GM12892 (cell line): Measurements from ENCODE around the gene NFE2.
"Not testable (repeated sequence)": the region's sequence is repeated elsewhere in the genome, so short reads cannot be mapped to it uniquely, and the experiment has no call there.

Experiments used
- DNase-seq: peaks from one replicate; pipeline ENCODE4 v3.0.0; 2011; ENCODE audit not compliant: insufficient read length
- FAIRE-seq: peaks from 2 replicates; lab custom pipeline; 2011; peaks lifted over from hg19 to GRCh38; lab: Jason Lieb, UNC
- POLR2A ChIP-seq: IDR thresholded peaks from 2 replicates; pipeline ENCODE4 v1.6.1; 2011; ENCODE audit warnings: low read depth, low read length, control low read depth
- POLR2AphosphoS5 ChIP-seq: IDR thresholded peaks from 2 replicates; pipeline ENCODE4 v1.6.1; 2011; ENCODE audit warnings: low read depth, low read length, control low read depth
- TAF1 ChIP-seq: IDR thresholded peaks from 2 replicates; pipeline ENCODE4 v1.6.1; 2011; ENCODE audit warnings: low read depth, mild to moderate bottlenecking, control low read depth, low read length, borderline replicate concordance

Gene NFE2

GRCh38 chr12:54286042-54287030 is 14.5 kb downstream of the NFE2 start:
- FAIRE-seq (no peak), DNase-seq (no peak)
- TF ChIP-seq POLR2A, result peak; percentile 80
- TF ChIP-seq TAF1, result no peak
- TF ChIP-seq POLR2AphosphoS5, result peak; percentile 91

DNA sequence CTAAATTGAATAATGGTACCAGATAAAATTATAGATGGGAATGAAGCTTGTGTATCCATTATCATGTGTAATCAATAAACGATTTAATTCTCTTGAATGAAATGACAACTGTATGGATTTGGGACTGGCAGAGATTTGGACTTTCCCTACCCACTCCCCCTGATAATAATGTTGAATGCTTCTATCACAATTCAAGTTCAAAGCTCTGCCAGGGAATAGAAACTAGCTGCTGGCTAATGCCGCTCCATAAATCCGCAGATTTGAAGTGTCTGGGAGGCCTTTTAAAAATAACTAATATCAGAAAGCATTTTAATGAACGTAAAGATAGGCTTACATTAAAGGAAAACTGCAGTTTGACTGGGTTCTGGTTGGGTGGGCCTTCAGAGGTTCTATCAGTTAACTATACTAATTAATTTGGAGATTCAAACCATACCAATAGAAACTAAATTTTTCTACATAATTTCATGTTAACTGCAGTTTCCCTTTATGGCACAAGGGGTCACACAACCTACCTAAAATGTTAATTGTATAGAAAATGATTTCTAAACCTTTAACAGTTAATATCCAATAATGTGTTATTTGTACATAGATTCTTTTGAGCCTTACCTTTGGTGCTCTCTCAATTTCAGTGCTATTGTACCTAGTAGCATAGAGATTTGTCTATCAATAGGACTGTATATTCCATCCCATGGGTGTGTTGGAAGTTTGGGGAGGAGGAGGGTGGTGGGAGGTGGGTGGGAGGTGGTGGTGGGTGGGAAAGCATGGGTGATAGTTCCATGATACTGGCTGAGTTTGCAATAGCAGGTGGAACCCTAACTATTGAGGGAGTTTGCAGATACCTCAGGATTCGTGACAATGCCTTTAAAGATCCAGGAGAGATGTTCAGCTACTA is 15.4 kb downstream of the NFE2 start:
- DNase-seq (no peak), FAIRE-seq (no peak)
- TF ChIP-seq POLR2AphosphoS5 (no peak), TAF1 (no peak), POLR2A (no peak; the same call in 1 of the 2 replicates)

- not testable (repeated sequence) for FAIRE-seq, DNase-seq
Observed at GRCh38 chr12:54284070-54284780, 16.6 kb downstream of the NFE2 start.

DNA sequence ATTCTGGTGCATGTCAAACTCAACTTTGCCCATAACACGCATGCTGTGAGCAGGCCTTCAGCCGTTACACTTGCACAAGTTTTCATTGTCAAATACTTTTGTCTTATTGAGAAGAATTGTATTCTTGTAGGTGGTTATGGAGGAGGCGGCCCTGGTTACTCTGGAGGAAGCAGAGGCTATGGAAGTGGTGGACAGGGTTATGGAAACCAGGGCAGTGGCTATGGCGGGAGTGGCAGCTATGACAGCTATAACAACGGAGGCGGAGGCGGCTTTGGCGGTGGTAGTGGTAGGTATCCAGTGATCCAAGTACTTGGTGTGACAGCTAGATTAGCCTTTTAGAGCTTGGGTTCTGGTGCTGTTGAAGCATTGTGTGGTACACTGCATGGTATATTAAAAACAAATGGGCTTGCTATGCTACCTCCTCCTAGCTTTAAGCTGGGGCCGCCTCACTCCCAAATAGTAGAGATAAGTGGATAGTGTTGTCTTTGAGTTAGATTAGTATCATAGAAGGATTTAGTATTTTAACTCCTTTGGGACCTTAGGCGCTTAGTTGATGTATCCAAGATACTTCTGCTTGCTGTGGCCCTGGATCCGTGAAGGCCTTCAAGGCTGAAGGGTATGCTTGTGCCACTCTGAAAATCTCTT is 17.7 kb downstream of the NFE2 start:
- DNase-seq, result no peak
- no peak for FAIRE-seq

GRCh38 chr12:54281694-54282093 is 19.1 kb downstream of the NFE2 start:
- DNase-seq, FAIRE-seq: not testable (repeated sequence)

More for the DNA sequence above, 17.7 kb downstream of the NFE2 start:
- TF ChIP-seq POLR2A, result peak; percentile 65
- TF ChIP-seq TAF1, result no peak
- TF ChIP-seq POLR2AphosphoS5, result peak; percentile 13

DNA sequence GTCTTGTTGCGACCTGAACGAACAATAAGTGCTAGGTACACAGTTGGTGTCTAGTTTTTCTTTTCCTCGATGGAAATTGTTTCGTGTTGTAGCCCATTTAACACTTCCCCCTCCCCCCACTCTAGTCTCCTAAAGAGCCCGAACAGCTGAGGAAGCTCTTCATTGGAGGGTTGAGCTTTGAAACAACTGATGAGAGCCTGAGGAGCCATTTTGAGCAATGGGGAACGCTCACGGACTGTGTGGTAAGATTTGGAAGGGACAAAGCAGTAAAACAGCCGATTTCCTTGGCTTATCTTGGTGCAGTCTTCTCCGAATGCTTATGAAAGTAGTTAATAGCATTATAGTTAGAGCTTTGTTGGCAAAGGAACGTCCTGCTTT is 19.6 kb downstream of the NFE2 start:
- FAIRE-seq, DNase-seq: not testable (repeated sequence)

DNA sequence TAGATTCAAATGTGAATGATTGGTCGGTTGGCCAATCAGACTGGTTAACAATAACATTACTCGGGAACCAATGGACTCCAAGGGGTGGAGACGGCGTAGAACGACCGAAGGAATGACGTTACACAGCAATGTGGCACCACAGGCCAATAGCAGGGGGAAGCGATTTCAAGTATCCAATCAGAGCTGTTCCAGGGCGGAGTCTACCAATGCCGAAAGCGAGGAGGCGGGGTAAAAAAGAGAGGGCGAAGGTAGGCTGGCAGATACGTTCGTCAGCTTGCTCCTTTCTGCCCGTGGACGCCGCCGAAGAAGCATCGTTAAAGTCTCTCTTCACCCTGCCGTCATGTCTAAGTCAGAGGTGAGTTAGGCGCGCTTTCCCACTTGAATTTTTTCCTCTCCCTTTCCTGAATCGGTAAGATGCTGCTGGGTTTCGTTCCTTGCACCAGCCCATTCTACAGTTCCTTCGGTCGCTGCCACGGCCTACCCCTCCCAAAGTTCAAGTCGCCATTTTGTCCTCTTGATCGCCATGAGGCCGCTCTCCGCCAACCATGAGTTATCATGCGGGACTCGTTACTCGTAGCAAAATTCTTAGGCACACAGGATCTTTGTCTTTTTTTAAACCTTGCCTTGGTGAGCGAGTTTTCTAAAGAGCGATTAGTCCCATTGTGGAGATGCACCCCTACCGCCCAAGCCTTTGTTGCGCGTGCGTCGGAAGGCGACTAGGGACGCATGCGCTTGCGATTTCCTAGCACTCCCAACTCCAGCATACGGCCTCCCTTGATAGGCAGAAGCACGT is 20.2 kb downstream of the NFE2 start, which contains the start of gene HNRNPA1:
HNRNPA1 (plus strand) TSS at position 259 of the 793 bp plus-strand sequence; CDS start at position 341, 82 bp downstream.
- FAIRE-seq (peak; percentile 95), DNase-seq (peak; percentile 80)
- TF ChIP-seq POLR2A, result peak; percentile 99
- TF ChIP-seq TAF1, result peak; percentile 99
- peak; percentile 99 for TF ChIP-seq POLR2AphosphoS5

DNA sequence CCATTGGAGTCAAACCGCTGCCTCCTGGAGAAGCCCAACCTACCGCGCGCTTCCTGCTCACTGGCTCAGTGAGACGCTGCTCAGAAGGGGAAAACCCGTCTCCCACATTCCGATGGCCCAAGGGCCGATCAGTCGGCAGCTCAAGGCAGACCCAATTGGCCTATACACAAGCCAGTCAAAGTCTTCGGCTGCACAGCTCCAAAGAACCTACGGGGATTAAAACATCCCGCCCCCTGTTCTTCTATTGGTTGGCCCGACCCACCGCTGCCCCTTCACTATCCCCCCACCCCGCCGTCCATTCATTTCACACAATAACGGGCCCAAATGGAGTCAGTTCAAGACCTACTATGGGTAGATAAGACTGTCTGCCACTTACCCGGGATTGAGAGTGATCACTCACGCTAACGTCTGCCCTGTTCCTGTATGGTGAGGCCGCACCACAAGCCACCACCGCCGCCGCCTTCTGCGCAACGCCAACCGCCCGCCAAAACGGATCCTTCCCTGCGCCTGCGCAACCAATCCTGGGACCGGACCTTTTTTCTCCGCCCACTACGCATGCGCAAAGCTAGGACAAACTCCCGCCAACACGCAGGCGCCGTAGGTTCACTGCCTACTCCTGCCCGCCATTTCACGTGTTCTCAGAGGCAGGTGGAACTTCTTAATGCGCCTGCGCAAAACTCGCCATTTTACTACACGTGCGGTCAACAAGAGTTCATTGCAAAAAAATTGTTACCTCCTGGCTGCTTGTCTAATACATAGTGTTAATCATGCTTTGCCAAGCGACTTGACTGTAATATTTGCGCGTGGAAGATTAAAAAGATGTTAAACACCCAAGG is 21.0 kb downstream of the NFE2 start, which contains the start of gene CBX5:
CBX5 (minus strand) TSS at position 491 of the 836 bp plus-strand sequence. CDS start 22,472 bp downstream, outside the sequence.
- FAIRE-seq (peak; percentile 94), DNase-seq (peak; percentile 86)
- peak; percentile 90 for TF ChIP-seq POLR2A
- peak; percentile 80 for TF ChIP-seq TAF1
- TF ChIP-seq POLR2AphosphoS5, result peak; percentile 92

DNA sequence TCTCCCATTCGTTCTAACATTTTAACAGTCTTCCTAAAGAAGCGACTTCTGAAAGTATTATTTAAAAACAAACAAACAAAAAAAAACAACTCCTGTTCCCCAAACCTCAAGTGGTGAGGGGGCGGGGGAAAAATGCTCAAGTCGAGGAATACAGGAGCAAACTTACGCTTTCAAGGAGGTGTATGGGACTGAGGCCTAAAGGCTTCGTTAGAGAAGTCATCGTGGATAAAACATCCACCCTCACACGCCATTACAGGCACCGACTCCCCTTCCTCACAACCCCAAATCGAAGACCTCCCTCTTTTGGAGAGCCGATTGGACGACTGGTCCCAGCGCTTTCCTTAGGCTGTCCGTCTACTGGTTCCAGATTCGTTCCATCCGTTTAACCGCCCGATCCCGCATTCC is 21.6 kb downstream of the NFE2 start:
- no peak for FAIRE-seq
- TF ChIP-seq POLR2A (no peak), POLR2AphosphoS5 (no peak), TAF1 (no peak)
- no peak for DNase-seq

- no peak for FAIRE-seq
- peak; percentile 43; the same call in 1 of the 2 replicates for TF ChIP-seq POLR2A
- TF ChIP-seq POLR2AphosphoS5, result peak; percentile 40; the same call in 1 of the 2 replicates
- TF ChIP-seq TAF1, result no peak
- no peak for DNase-seq
Observed at GRCh38 chr12:54277823-54278276, 23.0 kb downstream of the NFE2 start.
